ENCODE results near the gene ACADL.

GRCh38 chr2:210170196-210170445 lies 55.1 kb downstream of the ACADL start:
- TF ChIP-seq CTCF (conservative IDR thresholded peaks at IDR 0.05; ENCODE audit: low read depth in 2 of 2) (no peak), EZH2phosphoT487 (IDR thresholded peaks at IDR 0.05; ENCODE audit: unreplicated experiment) (no peak), POLR2AphosphoS5 (IDR thresholded peaks at IDR 0.05; ENCODE audit: low read depth) (no peak), EZH2 (IDR thresholded peaks at IDR 0.05; ENCODE audit: low read depth, unreplicated experiment) (no peak), ZNF331 (CRISPR knock-in tag; IDR thresholded peaks at IDR 0.05; ENCODE audit: low read depth) (no peak), CREB1 (CRISPR knock-in tag; IDR thresholded peaks at IDR 0.05; ENCODE audit: low read depth) (no peak), ETS1 (IDR thresholded peaks at IDR 0.05) (no peak), ZNF114 (CRISPR knock-in tag; IDR thresholded peaks at IDR 0.05) (no peak), REST (IDR thresholded peaks at IDR 0.05; ENCODE audit: unreplicated experiment) (no peak), ZNF462 (CRISPR knock-in tag; IDR thresholded peaks at IDR 0.05) (no peak), JUNB (IDR thresholded peaks at IDR 0.05; ENCODE audit: unreplicated experiment) (no peak)
